ENCODE results near the gene KCND3. TPM values are rescaled to one million over a fixed set of nuclear protein-coding genes. Genes with fewer than 3 reads are reported as not detected.

Gene KCND3
- total and polyA plus RNA-seq, 7 experiments from 2014 or later = 0.05 to 0.17 TPM; not detected in 5

GRCh38 chr1:111831153-111831552 is 158.3 kb downstream of the KCND3 start:
- intact Hi-C loops (cut with micrococcal nuclease) = no loop called here
- CTCF ChIA-PET = no interaction called here
- Histone ChIP-seq H3K27ac (ENCODE audit: low read depth, low read length) (no peak overlapping the region), H3K27me3 (ENCODE audit: control insufficient read depth in 2 of 2, insufficient read depth in 2 of 2, low read length in 2 of 2) (no peaks in the 10 kb centered on the region), H3K9me3 (ENCODE audit: control insufficient read depth in 2 of 3, low read length in 3 of 3) (no peaks in the 10 kb centered on the region), H3K36me3 (ENCODE audit: control insufficient read depth in 2 of 3, insufficient read depth in 3 of 3, low read length in 3 of 3) (no peaks in the 10 kb centered on the region), H3K4me1 (ENCODE audit: control insufficient read depth in 2 of 2, insufficient read depth in 2 of 2, low read length in 2 of 2) (no peaks in the 10 kb centered on the region), H3K4me3 (ENCODE audit: low read length) (no peak overlapping the region)
- Mint-ChIP-seq H3K36me3 (no peaks in the 10 kb centered on the region), H3K27ac (no peak overlapping the region), H3K27me3 (peaks cover 12 to 32% (median 22%) of the 10 kb centered on the region in 5 donors), H3K4me1 (no peaks in the 10 kb centered on the region), H3K9me3 (peaks cover 0 to 5% (median 0%) of the 10 kb centered on the region in 11 donors), H3K4me3 (no peak overlapping the region)
- POLR2A ChIA-PET = no interaction called here
- no peak for DNase-seq
- no peak for ATAC-seq

- DNase-seq = no peak
- peaks cover 26 to 41% (median 37%) of the 10 kb centered on the region in 5 donors for H3K27me3 Mint-ChIP-seq
- no peaks in the 10 kb centered on the region for H3K4me1 Mint-ChIP-seq
- Histone ChIP-seq H3K27me3 (ENCODE audit: control insufficient read depth in 2 of 2, insufficient read depth in 2 of 2, low read length in 2 of 2) (no peaks in the 10 kb centered on the region), H3K9me3 (ENCODE audit: control insufficient read depth in 2 of 3, low read length in 3 of 3) (no peaks in the 10 kb centered on the region), H3K4me1 (ENCODE audit: control insufficient read depth in 2 of 2, insufficient read depth in 2 of 2, low read length in 2 of 2) (no peaks in the 10 kb centered on the region), H3K4me3 (ENCODE audit: low read length) (no peak overlapping the region), H3K27ac (ENCODE audit: low read depth, low read length) (no peak overlapping the region), H3K36me3 (ENCODE audit: control insufficient read depth in 2 of 3, insufficient read depth in 3 of 3, low read length in 3 of 3) (no peaks in the 10 kb centered on the region)
- H3K36me3 Mint-ChIP-seq = peaks cover 0 to 5% (median 0%) of the 10 kb centered on the region in 5 donors
- intact Hi-C loops (cut with micrococcal nuclease) = no loop called here
- CTCF ChIA-PET = no interaction called here
- H3K9me3 Mint-ChIP-seq = peaks cover 0 to 19% (median 4%) of the 10 kb centered on the region in 11 donors
- H3K27ac Mint-ChIP-seq = no peak overlapping the region
- POLR2A ChIA-PET = no interaction called here
- ATAC-seq = no peak
- no peak overlapping the region for H3K4me3 Mint-ChIP-seq
Measured at GRCh38 chr1:111827946-111828345, 161.5 kb downstream of the KCND3 start.

- Mint-ChIP-seq H3K9me3 (peaks cover 0 to 19% (median 4%) of the 10 kb centered on the region in 11 donors), H3K4me3 (no peak overlapping the region), H3K27me3 (peaks cover 27 to 46% (median 31%) of the 10 kb centered on the region in 5 donors), H3K27ac (no peak overlapping the region), H3K36me3 (peaks cover 0 to 5% (median 0%) of the 10 kb centered on the region in 5 donors), H3K4me1 (no peaks in the 10 kb centered on the region)
- intact Hi-C loops (cut with micrococcal nuclease) = no loop called here
- no peak for ATAC-seq
- H3K36me3 ChIP-seq (ENCODE audit: control insufficient read depth in 2 of 3, insufficient read depth in 3 of 3, low read length in 3 of 3) = no peaks in the 10 kb centered on the region
- no peaks in the 10 kb centered on the region for H3K27me3 ChIP-seq (ENCODE audit: control insufficient read depth in 2 of 2, insufficient read depth in 2 of 2, low read length in 2 of 2)
- no peaks in the 10 kb centered on the region for H3K4me1 ChIP-seq (ENCODE audit: control insufficient read depth in 2 of 2, insufficient read depth in 2 of 2, low read length in 2 of 2)
- no peak for DNase-seq
- H3K4me3 ChIP-seq (ENCODE audit: low read length) = no peak overlapping the region
- no peaks in the 10 kb centered on the region for H3K9me3 ChIP-seq (ENCODE audit: control insufficient read depth in 2 of 3, low read length in 3 of 3)
- ChIA-PET CTCF (no interaction called here), POLR2A (no interaction called here)
- H3K27ac ChIP-seq (ENCODE audit: low read depth, low read length) = no peak overlapping the region
Measured at GRCh38 chr1:111826278-111826677, 163.2 kb downstream of the KCND3 start.

- H3K27me3 Mint-ChIP-seq = peaks cover 25 to 47% (median 36%) of the 10 kb centered on the region in 5 donors
- H3K4me3 Mint-ChIP-seq = no peak overlapping the region
- intact Hi-C loops (cut with micrococcal nuclease) = no loop called here
- Histone ChIP-seq H3K36me3 (ENCODE audit: control insufficient read depth in 2 of 3, insufficient read depth in 3 of 3, low read length in 3 of 3) (no peaks in the 10 kb centered on the region), H3K27me3 (ENCODE audit: control insufficient read depth in 2 of 2, insufficient read depth in 2 of 2, low read length in 2 of 2) (no peaks in the 10 kb centered on the region), H3K4me3 (ENCODE audit: low read length) (no peak overlapping the region), H3K27ac (ENCODE audit: low read depth, low read length) (no peak overlapping the region), H3K4me1 (ENCODE audit: control insufficient read depth in 2 of 2, insufficient read depth in 2 of 2, low read length in 2 of 2) (no peaks in the 10 kb centered on the region), H3K9me3 (ENCODE audit: control insufficient read depth in 2 of 3, low read length in 3 of 3) (no peaks in the 10 kb centered on the region)
- DNase-seq (no peak), ATAC-seq (no peak)
- H3K36me3 Mint-ChIP-seq = peaks cover 0 to 5% (median 0%) of the 10 kb centered on the region in 5 donors
- ChIA-PET POLR2A (no interaction called here), CTCF (no interaction called here)
- H3K9me3 Mint-ChIP-seq = peaks cover 0 to 19% (median 4%) of the 10 kb centered on the region in 11 donors
- H3K4me1 Mint-ChIP-seq = peaks cover 0 to 1% (median 0%) of the 10 kb centered on the region in 7 donors
- H3K27ac Mint-ChIP-seq = no peak overlapping the region
Measured at GRCh38 chr1:111825217-111825616, 164.3 kb downstream of the KCND3 start.

GRCh38 chr1:111822138-111822537 is 167.3 kb downstream of the KCND3 start:
- peaks cover 0 to 6% (median 0%) of the 10 kb centered on the region in 7 donors for H3K4me1 Mint-ChIP-seq
- ChIA-PET POLR2A (no interaction called here), CTCF (no interaction called here)
- H3K4me3 Mint-ChIP-seq = no peak overlapping the region
- no peaks in the 10 kb centered on the region for H3K36me3 ChIP-seq (ENCODE audit: control insufficient read depth in 2 of 3, insufficient read depth in 3 of 3, low read length in 3 of 3)
- peaks cover 0 to 19% (median 4%) of the 10 kb centered on the region in 11 donors for H3K9me3 Mint-ChIP-seq
- H3K36me3 Mint-ChIP-seq = peaks cover 0 to 8% (median 0%) of the 10 kb centered on the region in 5 donors
- no peak for ATAC-seq
- no peak overlapping the region for H3K27ac Mint-ChIP-seq
- intact Hi-C loops (cut with micrococcal nuclease) = no loop called here
- no peaks in the 10 kb centered on the region for H3K4me1 ChIP-seq (ENCODE audit: control insufficient read depth in 2 of 2, insufficient read depth in 2 of 2, low read length in 2 of 2)
- H3K27ac ChIP-seq (ENCODE audit: low read depth, low read length) = no peak overlapping the region
- no peaks in the 10 kb centered on the region for H3K27me3 ChIP-seq (ENCODE audit: control insufficient read depth in 2 of 2, insufficient read depth in 2 of 2, low read length in 2 of 2)
- peaks cover 10 to 33% (median 26%) of the 10 kb centered on the region in 5 donors for H3K27me3 Mint-ChIP-seq
- no peaks in the 10 kb centered on the region for H3K9me3 ChIP-seq (ENCODE audit: control insufficient read depth in 2 of 3, low read length in 3 of 3)
- DNase-seq = no peak
- H3K4me3 ChIP-seq (ENCODE audit: low read length) = no peak overlapping the region

- DNase-seq (no peak), ATAC-seq (no peak)
- no peak overlapping the region for H3K4me3 ChIP-seq (ENCODE audit: low read length)
- H3K9me3 Mint-ChIP-seq = peaks cover 0 to 19% (median 2%) of the 10 kb centered on the region in 11 donors
- intact Hi-C loops (cut with micrococcal nuclease) = no loop called here
- ChIA-PET CTCF (no interaction called here), POLR2A (no interaction called here)
- no peak overlapping the region for H3K27ac ChIP-seq (ENCODE audit: low read depth, low read length)
- no peaks in the 10 kb centered on the region for H3K9me3 ChIP-seq (ENCODE audit: control insufficient read depth in 2 of 3, low read length in 3 of 3)
- no peaks in the 10 kb centered on the region for H3K27me3 ChIP-seq (ENCODE audit: control insufficient read depth in 2 of 2, insufficient read depth in 2 of 2, low read length in 2 of 2)
- H3K36me3 Mint-ChIP-seq = peaks cover 0 to 8% (median 0%) of the 10 kb centered on the region in 5 donors
- no peak overlapping the region for H3K27ac Mint-ChIP-seq
- H3K4me1 ChIP-seq (ENCODE audit: control insufficient read depth in 2 of 2, insufficient read depth in 2 of 2, low read length in 2 of 2) = no peaks in the 10 kb centered on the region
- no peak overlapping the region for H3K4me3 Mint-ChIP-seq
- peaks cover 0 to 6% (median 0%) of the 10 kb centered on the region in 7 donors for H3K4me1 Mint-ChIP-seq
- no peaks in the 10 kb centered on the region for H3K36me3 ChIP-seq (ENCODE audit: control insufficient read depth in 2 of 3, insufficient read depth in 3 of 3, low read length in 3 of 3)
- H3K27me3 Mint-ChIP-seq = peaks cover 7 to 27% (median 25%) of the 10 kb centered on the region in 5 donors
Measured at GRCh38 chr1:111821121-111821745, 168.2 kb downstream of the KCND3 start.

Measured in naive thymus-derived CD4-positive, alpha-beta T cell (primary cell).